GM12878 (cell line): ENCODE measurements around the gene ABCG2. TPM values are rescaled to one million over a fixed set of nuclear protein-coding genes. Genes with fewer than 3 reads are reported as not detected.

Source experiments
- ATAC-seq: fragments of 200-7000 bp; cut with Tn5 transposase; 3 replicates; pipeline ENCODE4 v1.9.1; 2020; ENCODE audit warnings: mild to moderate bottlenecking, moderate library complexity
- BruUV-seq: library from RNA; stranded (reverse); fragments of 400-500 nt; replicated peaks from 2 replicates; lab custom pipeline; 2021; lab: Mats Ljungman, UMichigan
- CTCF ChIA-PET: fragments of 300-600 bp; sonication (Branson Sonifier 250); formaldehyde crosslinking; extraction: SDS; loops from one replicate; lab custom pipeline; 2021; ENCODE audit warnings: inconsistent platforms; lab: Yijun Ruan, JAX
- POLR2A ChIA-PET: fragments of 350-600 bp; formaldehyde crosslinking; extraction: SDS; loops from one replicate; lab custom pipeline; 2021; ENCODE audit warnings: inconsistent platforms; lab: Charles Lee
- RAD21 ChIA-PET: fragments of 300-600 bp; sonication (Branson Sonifier 250); formaldehyde crosslinking; loops from one replicate; lab custom pipeline; 2023; ENCODE audit warnings: antibody characterized with exemption; ENCODE audit not compliant: unreplicated experiment; lab: Charles Lee
- SMC1A ChIA-PET: fragments of 300-600 bp; sonication (Branson Sonifier 250); formaldehyde crosslinking; loops from one replicate; lab custom pipeline; 2023; ENCODE audit not compliant: unreplicated experiment, uncharacterized antibody; lab: Charles Lee
- DNase-seq: peaks from one replicate; pipeline ENCODE4 v3.0.0-alpha.2; 2011; ENCODE audit warnings: low read depth, low spot score
- FAIRE-seq: peaks from 3 replicates; lab custom pipeline; 2011; peaks lifted over from hg19 to GRCh38; lab: Jason Lieb, UNC
- H2AFZ ChIP-seq: 2 replicates; pipeline ENCODE4 v1.6.0; 2011; ENCODE audit warnings: low read depth, low read length, control low read depth; ENCODE audit not compliant: control insufficient read depth
- H3K27ac ChIP-seq: 2 replicates; pipeline ENCODE4 v1.5.1; 2011; ENCODE audit warnings: control low read depth; ENCODE audit not compliant: control insufficient read depth, insufficient read depth
- H3K27me3 ChIP-seq, 2 experiments: replicated peaks in 1 of 2; 2 replicates each; pipeline versions ENCODE4 v1.6.0 to v1.6.1; 2011; ENCODE audit warnings: low read length in 1 of 2; ENCODE audit not compliant: control insufficient read depth in 2 of 2, insufficient read depth in 2 of 2
- H3K36me3 ChIP-seq, 2 experiments: 2 replicates each; pipeline ENCODE4 v1.5.1; 2011; ENCODE audit warnings: low read length in 1 of 2; ENCODE audit not compliant: control insufficient read depth in 2 of 2, insufficient read depth in 2 of 2
- H3K4me1 ChIP-seq: 2 replicates; pipeline ENCODE4 v1.6.1; 2011; ENCODE audit warnings: mild to moderate bottlenecking, low read length, moderate library complexity, mixed read lengths; ENCODE audit not compliant: control insufficient read depth, insufficient read depth
- H3K4me2 ChIP-seq: 2 replicates; pipeline ENCODE4 v1.6.0; 2011; ENCODE audit warnings: control low read depth; ENCODE audit not compliant: control insufficient read depth, insufficient read depth
- H3K4me3 ChIP-seq: fragments of 200-600 bp; sonication (generic); 2 replicates; pipeline ENCODE4 v1.5.1; 2016
- H3K79me2 ChIP-seq: 2 replicates; pipeline ENCODE4 v1.6.0; 2011; ENCODE audit warnings: low read length; ENCODE audit not compliant: control insufficient read depth, insufficient read depth
- H3K9ac ChIP-seq: 2 replicates; pipeline ENCODE4 v1.8.0; 2011; ENCODE audit warnings: low read length, control low read depth, mixed read lengths; ENCODE audit not compliant: control insufficient read depth, insufficient read depth
- H3K9me3 ChIP-seq: replicated peaks from 3 replicates; pipeline ENCODE4 v1.5.1; 2011; ENCODE audit warnings: mild to moderate bottlenecking, low read length; ENCODE audit not compliant: control insufficient read depth, insufficient read depth
- H4K20me1 ChIP-seq: 2 replicates; pipeline ENCODE4 v1.6.0; 2011; ENCODE audit not compliant: control insufficient read depth, insufficient read depth
- ESRRA ChIP-seq: IDR thresholded peaks from 2 replicates; pipeline ENCODE4 v1.6.1; 2012; ENCODE audit warnings: mild to moderate bottlenecking, low read length, improper control_type of control experiment
- HDAC6 ChIP-seq: fragments of 200-600 bp; sonication (generic); IDR thresholded peaks from one replicate; pipeline ENCODE4 v1.8.0; 2017; ENCODE audit warnings: antibody characterized with exemption; ENCODE audit not compliant: unreplicated experiment
- IKZF1 ChIP-seq: fragments of 450-650 bp; conservative IDR thresholded peaks from 2 replicates; pipeline ENCODE4 v1.6.1; 2017; ENCODE audit warnings: antibody characterized with exemption, mild to moderate bottlenecking
- JUNB ChIP-seq: IDR thresholded peaks from 2 replicates; pipeline ENCODE4 v1.6.1; 2016; ENCODE audit warnings: antibody characterized with exemption, mild to moderate bottlenecking
- NFIC ChIP-seq: IDR thresholded peaks from 2 replicates; pipeline ENCODE4 v1.6.1; 2012; ENCODE audit warnings: low read depth, mild to moderate bottlenecking, inconsistent platforms, low read length, moderate library complexity
- NR2C1 ChIP-seq: fragments of 450-650 bp; IDR thresholded peaks from 2 replicates; pipeline ENCODE4 v1.6.1; 2017; ENCODE audit warnings: antibody characterized with exemption, mild to moderate bottlenecking, moderate library complexity
- RUNX3 ChIP-seq: IDR thresholded peaks from 2 replicates; pipeline ENCODE4 v1.6.1; 2012; ENCODE audit warnings: low read length, inconsistent platforms
- SMARCA5 ChIP-seq: fragments of 450-650 bp; IDR thresholded peaks from 2 replicates; pipeline ENCODE4 v1.6.1; 2017; ENCODE audit warnings: mild to moderate bottlenecking
- WGBS: methylation state at CpG from one replicate; pipeline ENCODE4 v1.1.6; 2016; ENCODE audit warnings: low lambda C conversion rate; ENCODE audit not compliant: insufficient replicate concordance, insufficient coverage; ENCODE audit errors: missing lambda C conversion rate; 5-methylcytosine and 5-hydroxymethylcytosine counted together
- in situ Hi-C: fragments of 300-500 bp; cut with MboI; formaldehyde crosslinking; loops from 9 replicates; pipeline ENCODE4 v1.14.3; 2018; ENCODE audit warnings: mixed read lengths
- intact Hi-C: fragments of 100-400 bp; cut with micrococcal nuclease; formaldehyde crosslinking; loops from one replicate; pipeline ENCODE4 v1.14.2; 2022; ENCODE audit not compliant: unreplicated experiment
- polyA plus RNA-seq, 11 experiments: library from polyadenylated mRNA; depleted of rRNA in 4 of 11; unstranded in 6 of 11; stranded (reverse) in 5 of 11; fragments of >200 nt; fragmentation: Nextera tagmentation in 4 of 11; fragmentation: Illumina TruSeq in 1 of 11; extraction: Ambion mirVana in 4 of 11; extraction: Trizol in 1 of 11; gene quantifications; 1 replicate in 1 of 11; 2 replicates in 10 of 11; pipeline versions ENCODE4 v1.2.1 to v1.2.3, GENCODE V29; 2011 to 2016; ENCODE audit warnings: inconsistent platforms in 2 of 11, missing spikeins in 2 of 11, low read depth in 1 of 11
- total RNA-seq, 4 experiments: library from RNA; depleted of rRNA in 3 of 4; stranded (reverse); fragments of >200 nt in 3 of 4; fragmentation: Illumina TruSeq in 1 of 4; extraction: Trizol in 1 of 4; gene quantifications; 2 replicates each; pipeline versions ENCODE4 v1.2.1 to v1.2.3, GENCODE V29; 2013 to 2021
- TF ChIP-seq, protein P1 (sequence below): fragments of 450-650 bp; IDR thresholded peaks from 2 replicates; pipeline ENCODE4 v1.6.1; 2017; ENCODE audit warnings: borderline replicate concordance

Gene ABCG2
- total and polyA plus RNA-seq, 10 of the 15 experiments (the other 5 are each of a cell fraction or from before 2014, with no cell fraction given), result 0.03 to 0.06 (median 0.04) TPM; not detected in 7

DNA sequence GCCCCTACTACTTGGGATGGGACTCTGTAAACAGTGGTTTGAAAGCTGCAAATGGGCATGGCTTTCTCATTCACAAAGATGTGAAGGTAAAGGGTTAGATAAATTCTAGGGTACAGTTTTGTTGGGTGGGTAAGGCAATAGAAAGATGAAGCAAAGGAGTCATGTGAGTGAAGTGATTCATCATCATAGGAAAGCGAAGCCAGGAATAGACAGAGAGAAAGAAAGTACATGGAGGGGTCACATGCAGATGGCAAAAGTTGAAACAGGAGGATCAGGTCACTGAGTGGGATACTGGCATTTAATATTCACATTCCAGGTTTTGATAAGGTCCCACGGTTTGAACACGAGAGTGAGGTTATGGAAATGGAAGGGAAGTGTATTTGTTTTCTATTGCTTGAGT lies 8.2 kb upstream of the ABCG2 start:
- ATAC-seq, result no peak
- no peaks in the 10 kb centered on the region for H3K4me1 ChIP-seq
- 61% methylated on average over 3 of the region's 3 CpGs for WGBS
- no TSS peak for BruUV-seq
- CTCF ChIA-PET, result no interaction called here
- no peak overlapping the region for H3K4me2 ChIP-seq
- no peak overlapping the region for H3K9ac ChIP-seq
- no peaks in the 10 kb centered on the region for H3K27me3 ChIP-seq
- no peak overlapping the region for H3K27ac ChIP-seq
- FAIRE-seq, result no peak
- no peaks in the 10 kb centered on the region for H4K20me1 ChIP-seq
- in situ Hi-C loops, result no loop called here
- H3K36me3 ChIP-seq, result no peaks in the 10 kb centered on the region
- POLR2A ChIA-PET, result no interaction called here
- intact Hi-C loops, result no loop called here
- SMC1A ChIA-PET, result interaction anchor here (0.6 kb wide), 1 partner anchor 23 kb away, joined by 4 read pairs; no protein-coding TSS in a partner anchor
- TF ChIP-seq JUNB, result no peak
- TF ChIP-seq, protein P1, sequence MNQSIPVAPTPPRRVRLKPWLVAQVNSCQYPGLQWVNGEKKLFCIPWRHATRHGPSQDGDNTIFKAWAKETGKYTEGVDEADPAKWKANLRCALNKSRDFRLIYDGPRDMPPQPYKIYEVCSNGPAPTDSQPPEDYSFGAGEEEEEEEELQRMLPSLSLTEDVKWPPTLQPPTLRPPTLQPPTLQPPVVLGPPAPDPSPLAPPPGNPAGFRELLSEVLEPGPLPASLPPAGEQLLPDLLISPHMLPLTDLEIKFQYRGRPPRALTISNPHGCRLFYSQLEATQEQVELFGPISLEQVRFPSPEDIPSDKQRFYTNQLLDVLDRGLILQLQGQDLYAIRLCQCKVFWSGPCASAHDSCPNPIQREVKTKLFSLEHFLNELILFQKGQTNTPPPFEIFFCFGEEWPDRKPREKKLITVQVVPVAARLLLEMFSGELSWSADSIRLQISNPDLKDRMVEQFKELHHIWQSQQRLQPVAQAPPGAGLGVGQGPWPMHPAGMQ, result no peak
- TF ChIP-seq SMARCA5, result no peak
- RAD21 ChIA-PET, result no interaction called here
- H3K4me3 ChIP-seq, result no peak overlapping the region
- no peak for DNase-seq
- H2AFZ ChIP-seq, result no peak overlapping the region
- H3K79me2 ChIP-seq, result no peaks in the 10 kb centered on the region
- no peaks in the 10 kb centered on the region for H3K9me3 ChIP-seq

DNA sequence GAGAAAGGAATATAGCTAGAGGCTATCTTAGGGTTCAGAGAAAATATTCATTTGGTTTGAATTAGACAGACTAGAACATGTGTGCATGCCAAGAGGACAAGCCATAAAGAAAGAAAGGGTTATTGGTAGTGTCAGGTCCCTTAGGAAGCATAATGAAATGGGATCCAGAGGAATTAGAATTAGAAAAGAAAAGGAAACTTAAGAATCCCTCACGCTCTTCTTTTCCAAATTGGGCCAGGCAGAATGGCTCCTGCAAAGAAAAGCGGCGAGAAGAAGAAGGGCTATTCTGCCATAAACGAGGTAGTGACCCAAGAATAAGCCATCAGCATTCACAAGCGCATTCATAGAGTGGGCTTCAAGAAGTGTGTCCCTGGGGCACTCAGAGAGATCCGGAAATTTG lies 4.9 kb upstream of the ABCG2 start:
- H3K36me3 ChIP-seq, result no peaks in the 10 kb centered on the region
- ChIA-PET POLR2A (no interaction called here), CTCF (no interaction called here), RAD21 (no interaction called here), SMC1A (interaction anchor here (0.6 kb wide), 1 partner anchor 173 kb away, joined by 3 read pairs; no protein-coding TSS in a partner anchor)
- H3K9me3 ChIP-seq, result no peaks in the 10 kb centered on the region
- no peaks in the 10 kb centered on the region for H4K20me1 ChIP-seq
- no peak for FAIRE-seq
- WGBS, result 67% methylated on average over 6 of the region's 6 CpGs
- BruUV-seq, result no TSS peak
- intact Hi-C loops, result no loop called here
- no peak overlapping the region for H3K9ac ChIP-seq
- H3K27me3 ChIP-seq, result peaks cover 1 to 5% of the 10 kb centered on the region in 2 experiments; a peak in 2 of 4 replicates
- no peak for DNase-seq
- no peaks in the 10 kb centered on the region for H3K79me2 ChIP-seq
- H3K4me2 ChIP-seq, result no peak overlapping the region
- H3K4me3 ChIP-seq, result no peak overlapping the region
- no peak for ATAC-seq
- in situ Hi-C loops, result no loop called here
- H3K4me1 ChIP-seq, result peaks cover 2% of the 10 kb centered on the region; the same call in 1 of the 2 replicates
- no peak overlapping the region for H2AFZ ChIP-seq
- TF ChIP-seq ESRRA (no peak), IKZF1 (no peak), NR2C1 (no peak), RUNX3 (no peak), HDAC6 (no peak), NFIC (no peak)
- no peak overlapping the region for H3K27ac ChIP-seq
